Keratinocyte (primary cell): ENCODE results near the gene TCP11L1. TPM values are rescaled to one million over a fixed set of nuclear protein-coding genes. Genes with fewer than 3 reads are reported as not detected.
"Not testable (repeated sequence)": the region's sequence is repeated elsewhere in the genome, so short reads cannot be mapped to it uniquely, and the experiment has no call there.

Experiments
- DNase-seq: peaks from one replicate; pipeline ENCODE4 v3.0.0-alpha.2; 2011; ENCODE audit warnings: low read depth, missing footprints, low spot score
- FAIRE-seq: peaks from 2 replicates; lab custom pipeline; 2011; peaks lifted over from hg19 to GRCh38; lab: Jason Lieb, UNC
- H2AFZ ChIP-seq: 2 replicates; pipeline ENCODE4 v1.6.0; 2012; ENCODE audit warnings: low read length, control low read depth, inconsistent platforms; ENCODE audit not compliant: control insufficient read depth
- H3K27ac ChIP-seq: 2 replicates; pipeline ENCODE4 v1.5.1; 2011; ENCODE audit warnings: low read length; ENCODE audit not compliant: control insufficient read depth, insufficient read depth
- H3K27me3 ChIP-seq: 3 replicates; pipeline ENCODE4 v1.6.0; 2011; ENCODE audit warnings: low read length; ENCODE audit not compliant: control insufficient read depth, insufficient read depth; ENCODE audit errors: extremely low read depth
- H3K36me3 ChIP-seq, 2 experiments: 2 replicates in 1 of 2; 3 replicates in 1 of 2; pipeline ENCODE4 v1.5.1; 2011; ENCODE audit warnings: low read length in 2 of 2, mild to moderate bottlenecking in 1 of 2; ENCODE audit not compliant: control insufficient read depth in 2 of 2, insufficient read depth in 2 of 2; ENCODE audit errors: extremely low read depth in 1 of 2
- H3K4me1 ChIP-seq: 3 replicates; pipeline ENCODE4 v1.5.1; 2011; ENCODE audit warnings: low read length; ENCODE audit not compliant: control insufficient read depth, insufficient read depth; ENCODE audit errors: extremely low read depth
- H3K4me2 ChIP-seq: 3 replicates; pipeline ENCODE4 v1.6.0; 2011; ENCODE audit warnings: low read depth, low read length; ENCODE audit not compliant: control insufficient read depth, insufficient read depth; ENCODE audit errors: extremely low read depth
- H3K4me3 ChIP-seq, 3 experiments: fragments of 200-600 bp in 1 of 3; sonication (generic) in 1 of 3; 2 replicates in 2 of 3; 3 replicates in 1 of 3; pipeline ENCODE4 v1.5.1; 2011 to 2016; ENCODE audit warnings: low read length in 3 of 3, mild to moderate bottlenecking in 3 of 3, control low read depth in 2 of 3, inconsistent platforms in 1 of 3, low read depth in 1 of 3, mixed read lengths in 1 of 3, mixed run types in 1 of 3, moderate library complexity in 1 of 3; ENCODE audit not compliant: control insufficient read depth in 2 of 3, insufficient read depth in 2 of 3; ENCODE audit errors: extremely low read depth in 1 of 3
- H3K79me2 ChIP-seq: 2 replicates; pipeline ENCODE4 v1.6.0; 2012; ENCODE audit warnings: low read length; ENCODE audit not compliant: control insufficient read depth, insufficient read depth
- H3K9ac ChIP-seq: 3 replicates; pipeline ENCODE4 v1.6.0; 2011; ENCODE audit warnings: low read length; ENCODE audit not compliant: control insufficient read depth, insufficient read depth; ENCODE audit errors: extremely low read depth
- H3K9me1 ChIP-seq: 3 replicates; pipeline ENCODE4 v1.6.0; 2011; ENCODE audit warnings: low read length; ENCODE audit not compliant: control insufficient read depth, insufficient read depth; ENCODE audit errors: extremely low read depth
- H3K9me3 ChIP-seq: 2 replicates; pipeline ENCODE4 v1.5.1; 2012; ENCODE audit warnings: low read depth, low read length; ENCODE audit not compliant: control insufficient read depth
- H4K20me1 ChIP-seq: 3 replicates; pipeline ENCODE4 v1.6.0; 2011; ENCODE audit warnings: low read length; ENCODE audit not compliant: control insufficient read depth, insufficient read depth; ENCODE audit errors: extremely low read depth
- CTCF ChIP-seq, 3 experiments: IDR thresholded peaks in 1 of 3; conservative IDR thresholded peaks in 1 of 3; optimal IDR thresholded peaks in 1 of 3; 2 replicates in 2 of 3; 3 replicates in 1 of 3; pipeline versions ENCODE3 to v1.5.1; 2011; ENCODE audit warnings: low read length in 3 of 3, mild to moderate bottlenecking in 3 of 3, moderate library complexity in 2 of 3, control low read depth in 1 of 3, inconsistent platforms in 1 of 3; ENCODE audit not compliant: insufficient read depth in 2 of 3; ENCODE audit errors: extremely low read depth in 1 of 3
- EZH2 ChIP-seq: IDR thresholded peaks from one replicate; pipeline ENCODE4 v1.6.1; 2012; ENCODE audit warnings: inconsistent platforms, mild to moderate bottlenecking, low read length, moderate library complexity
- dilution Hi-C: fragments of 300-500 bp; cut with MboI; formaldehyde crosslinking; loops from one replicate; pipeline ENCODE4 v1.7.0; 2020; ENCODE audit warnings: low sequenced_read_pairs; ENCODE audit not compliant: extremely low pct_ligation_motif_present
- polyA plus RNA-seq, 5 experiments: library from polyadenylated mRNA; depleted of rRNA in 3 of 5; stranded (reverse) in 3 of 5; stranded (forward) in 1 of 5; unstranded in 1 of 5; fragments of >200 nt; gene quantifications; 1 replicate in 1 of 5; 2 replicates in 3 of 5; 3 replicates in 1 of 5; pipeline versions ENCODE4 v1.2.1 to v1.2.3, GENCODE V29; 2011 to 2012; ENCODE audit warnings: missing spikeins in 2 of 5, low read depth in 1 of 5, low replicate concordance in 1 of 5

TCP11L1 gene
- polyA plus RNA-seq, 1 donor (not counting 4 experiments of a cell fraction or from before 2014, with no cell fraction given) = 22.8 TPM

DNA sequence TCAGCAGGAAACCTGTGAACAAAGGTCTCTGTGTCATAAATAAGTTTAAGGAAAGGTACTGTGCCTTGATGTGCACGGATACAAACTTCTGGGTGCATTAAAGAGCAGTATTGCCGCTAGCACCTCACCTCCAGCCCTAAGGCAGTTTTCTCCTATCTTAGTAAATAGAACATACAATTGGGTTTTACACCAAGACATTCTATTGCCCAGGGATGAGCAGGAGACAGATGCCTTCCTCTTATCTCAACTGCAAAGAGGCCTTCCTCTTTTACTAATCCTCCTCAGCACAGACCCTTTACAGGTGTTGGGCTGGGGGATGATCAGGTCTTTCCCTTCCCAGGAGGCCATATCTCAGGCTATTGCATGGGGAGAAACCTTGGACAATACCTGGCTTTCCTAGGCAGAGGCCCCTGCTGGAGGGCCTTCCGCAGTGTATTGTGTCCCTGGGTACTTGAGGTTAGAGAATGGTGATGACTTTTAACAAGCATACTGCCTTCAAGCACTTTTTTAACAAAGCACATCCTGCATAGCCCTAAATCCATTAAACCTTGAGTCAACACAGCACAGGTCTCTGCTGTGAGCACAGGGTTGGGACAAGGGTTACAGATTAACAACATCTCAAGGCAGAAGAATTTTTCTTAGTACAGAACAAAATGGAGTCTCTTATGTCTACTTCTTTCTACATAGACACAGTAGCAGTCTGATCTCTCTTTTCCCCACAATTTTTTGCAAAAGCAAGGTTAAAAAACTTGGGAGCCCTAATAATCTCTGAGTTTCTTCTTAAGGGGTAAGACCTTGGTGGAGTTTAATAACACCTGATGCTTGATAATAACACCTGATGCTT lies 10.4 kb downstream of the TCP11L1 start:
- H2AFZ ChIP-seq, H3K27ac ChIP-seq, FAIRE-seq, dilution Hi-C loops, H3K79me2 ChIP-seq, H3K9me1 ChIP-seq, DNase-seq, H4K20me1 ChIP-seq, H3K9ac ChIP-seq, H3K9me3 ChIP-seq, H3K27me3 ChIP-seq, H3K4me2 ChIP-seq, H3K4me3 ChIP-seq: not testable (repeated sequence)
- H3K4me1 ChIP-seq = peaks cover 19% of the 10 kb centered on the region
- H3K36me3 ChIP-seq = peaks cover 3 to 15% of the 10 kb centered on the region in 2 experiments

- Histone ChIP-seq H3K9me3 (no peaks in the 10 kb centered on the region), H3K4me1 (no peaks in the 10 kb centered on the region), H3K4me2 (no peak overlapping the region), H3K27me3 (no peaks in the 10 kb centered on the region), H3K9ac (no peak overlapping the region), H3K36me3 (peaks cover 9 to 12% of the 10 kb centered on the region in 2 experiments), H2AFZ (no peak overlapping the region), H3K9me1 (peaks cover 2% of the 10 kb centered on the region), H3K79me2 (peaks cover 4% of the 10 kb centered on the region), H3K27ac (no peak overlapping the region), H4K20me1 (no peaks in the 10 kb centered on the region), H3K4me3 (no peak overlapping the region)
- dilution Hi-C loops = no loop called here
- TF ChIP-seq CTCF (optimal IDR thresholded peaks at IDR 0.05 in 1 of 3, IDR thresholded peaks at IDR 0.05 in 1 of 3, conservative IDR thresholded peaks at IDR 0.05 in 1 of 3; ENCODE audit: extremely low read depth in 1 of 3, insufficient read depth in 2 of 3, low read length in 3 of 3) (no peak), EZH2 (no peak)
- no peak for DNase-seq
- FAIRE-seq = no peak
Observed at GRCh38 chr11:33052231-33052630, 12.9 kb downstream of the TCP11L1 start.
